GM10248 (cell line): ENCODE results near the gene STARD8.

ENCODE experiments used
- CTCF ChIA-PET: fragments of 300-600 bp; sonication (Branson Sonifier 250); formaldehyde crosslinking; extraction: SDS; loops from one replicate; lab custom pipeline; 2021; ENCODE audit warnings: antibody characterized with exemption; lab: Yijun Ruan, JAX
- POLR2A ChIA-PET: fragments of 350-650 bp; sonication (Branson Sonifier 250); formaldehyde crosslinking; extraction: SDS; loops from one replicate; lab custom pipeline; 2020; ENCODE audit warnings: antibody characterized with exemption; lab: Yijun Ruan, JAX
- DNase-seq: peaks from one replicate; pipeline ENCODE4 v3.0.0; 2012; ENCODE audit errors: extremely low spot score
- TF ChIP-seq, protein P1 (sequence below): IDR thresholded peaks from 2 replicates; pipeline ENCODE4 v1.5.1; 2012; ENCODE audit warnings: mild to moderate bottlenecking, low read depth; ENCODE audit errors: extremely low read depth, missing control alignments, control extremely low read depth

STARD8 gene

DNA sequence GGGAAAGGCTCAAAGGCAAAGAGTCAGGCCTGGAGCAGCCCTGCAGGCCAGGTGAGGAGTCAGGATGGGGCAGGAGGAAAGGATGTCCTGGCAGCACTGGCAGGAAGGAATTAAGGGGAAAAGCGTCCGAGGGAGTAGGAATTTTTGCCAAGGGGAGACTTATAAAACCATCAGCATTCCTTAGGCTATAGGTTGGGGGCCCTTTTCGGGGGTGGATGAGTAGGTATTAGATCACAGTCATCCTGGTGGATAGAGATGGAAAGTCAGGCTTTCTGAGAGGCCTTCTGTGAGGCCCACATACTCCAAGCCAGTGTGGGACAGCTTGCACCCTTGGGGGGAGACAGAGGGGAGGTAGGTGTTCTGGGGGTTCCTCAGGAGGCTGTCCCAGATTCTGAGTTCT lies 12.3 kb downstream of the STARD8 start:
- TF ChIP-seq, protein P1, sequence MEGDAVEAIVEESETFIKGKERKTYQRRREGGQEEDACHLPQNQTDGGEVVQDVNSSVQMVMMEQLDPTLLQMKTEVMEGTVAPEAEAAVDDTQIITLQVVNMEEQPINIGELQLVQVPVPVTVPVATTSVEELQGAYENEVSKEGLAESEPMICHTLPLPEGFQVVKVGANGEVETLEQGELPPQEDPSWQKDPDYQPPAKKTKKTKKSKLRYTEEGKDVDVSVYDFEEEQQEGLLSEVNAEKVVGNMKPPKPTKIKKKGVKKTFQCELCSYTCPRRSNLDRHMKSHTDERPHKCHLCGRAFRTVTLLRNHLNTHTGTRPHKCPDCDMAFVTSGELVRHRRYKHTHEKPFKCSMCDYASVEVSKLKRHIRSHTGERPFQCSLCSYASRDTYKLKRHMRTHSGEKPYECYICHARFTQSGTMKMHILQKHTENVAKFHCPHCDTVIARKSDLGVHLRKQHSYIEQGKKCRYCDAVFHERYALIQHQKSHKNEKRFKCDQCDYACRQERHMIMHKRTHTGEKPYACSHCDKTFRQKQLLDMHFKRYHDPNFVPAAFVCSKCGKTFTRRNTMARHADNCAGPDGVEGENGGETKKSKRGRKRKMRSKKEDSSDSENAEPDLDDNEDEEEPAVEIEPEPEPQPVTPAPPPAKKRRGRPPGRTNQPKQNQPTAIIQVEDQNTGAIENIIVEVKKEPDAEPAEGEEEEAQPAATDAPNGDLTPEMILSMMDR: no peak
- no peak for DNase-seq
- ChIA-PET CTCF (no interaction called here), POLR2A (no interaction called here)

DNA sequence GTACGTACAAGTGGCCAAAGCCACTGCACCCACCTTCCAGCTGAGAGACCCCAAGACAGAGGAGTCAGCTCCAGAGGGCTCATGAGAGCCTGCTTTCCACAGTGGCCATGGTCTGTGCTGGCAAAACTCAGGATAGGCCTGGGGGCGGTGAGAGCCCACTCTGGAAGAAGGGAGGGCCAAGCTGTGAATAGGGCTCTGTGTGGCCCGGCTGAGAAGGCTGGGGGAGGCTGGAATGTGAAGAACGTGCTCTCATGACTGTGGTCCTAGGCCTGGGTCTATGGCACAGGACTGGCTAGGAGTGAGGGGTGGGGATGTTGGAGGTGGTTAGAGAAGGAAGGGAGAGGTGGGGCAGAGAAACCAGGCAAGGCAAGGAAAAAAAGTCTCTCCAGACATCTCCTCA lies 13.3 kb downstream of the STARD8 start:
- POLR2A ChIA-PET: no interaction called here
- DNase-seq: no peak
- CTCF ChIA-PET: no interaction called here
- TF ChIP-seq, protein P1: no peak

DNA sequence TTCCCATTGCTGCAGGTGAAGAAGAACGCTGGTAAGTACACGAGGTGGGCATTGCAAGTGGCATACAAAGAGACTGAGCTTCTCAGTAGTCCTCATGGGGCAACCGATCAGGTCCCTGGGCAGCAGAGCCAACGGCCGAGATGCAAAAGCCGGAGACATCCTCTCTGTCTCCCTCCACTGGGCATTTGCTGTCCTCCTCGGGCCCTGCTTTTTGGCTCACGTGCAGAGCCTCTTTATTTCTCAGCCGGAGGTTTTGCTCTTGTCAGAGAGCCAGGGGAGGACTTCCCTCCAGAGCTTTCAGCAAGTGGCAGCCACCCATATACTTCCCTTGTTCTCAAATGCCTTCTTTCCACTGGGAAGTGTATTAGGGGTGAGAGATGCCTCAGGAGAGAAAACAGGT lies 18.0 kb downstream of the STARD8 start:
- DNase-seq: no peak
- ChIA-PET CTCF (no interaction called here), POLR2A (no interaction called here)
- TF ChIP-seq, protein P1: no peak

DNA sequence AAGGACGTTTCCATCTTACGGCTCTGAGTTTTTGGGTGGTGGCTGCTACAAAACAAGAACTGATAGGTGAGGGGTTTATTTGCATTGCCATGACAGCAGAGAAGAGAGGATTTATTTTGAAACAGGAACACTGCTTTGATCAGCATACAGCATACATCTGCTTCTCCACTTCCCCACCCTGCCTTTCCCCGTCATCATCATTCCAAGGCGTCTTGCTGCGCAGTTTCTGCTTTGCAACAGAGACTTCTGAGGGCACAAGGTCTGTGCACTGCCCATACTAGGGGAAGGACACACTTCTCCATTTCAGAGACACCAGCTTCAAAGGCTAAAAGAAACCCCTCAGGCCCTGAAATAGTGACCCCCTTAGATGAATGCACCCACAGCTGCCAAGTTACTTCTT lies 19.1 kb downstream of the STARD8 start:
- ChIA-PET POLR2A (no interaction called here), CTCF (no interaction called here)
- DNase-seq: no peak
- TF ChIP-seq, protein P1: no peak

DNA sequence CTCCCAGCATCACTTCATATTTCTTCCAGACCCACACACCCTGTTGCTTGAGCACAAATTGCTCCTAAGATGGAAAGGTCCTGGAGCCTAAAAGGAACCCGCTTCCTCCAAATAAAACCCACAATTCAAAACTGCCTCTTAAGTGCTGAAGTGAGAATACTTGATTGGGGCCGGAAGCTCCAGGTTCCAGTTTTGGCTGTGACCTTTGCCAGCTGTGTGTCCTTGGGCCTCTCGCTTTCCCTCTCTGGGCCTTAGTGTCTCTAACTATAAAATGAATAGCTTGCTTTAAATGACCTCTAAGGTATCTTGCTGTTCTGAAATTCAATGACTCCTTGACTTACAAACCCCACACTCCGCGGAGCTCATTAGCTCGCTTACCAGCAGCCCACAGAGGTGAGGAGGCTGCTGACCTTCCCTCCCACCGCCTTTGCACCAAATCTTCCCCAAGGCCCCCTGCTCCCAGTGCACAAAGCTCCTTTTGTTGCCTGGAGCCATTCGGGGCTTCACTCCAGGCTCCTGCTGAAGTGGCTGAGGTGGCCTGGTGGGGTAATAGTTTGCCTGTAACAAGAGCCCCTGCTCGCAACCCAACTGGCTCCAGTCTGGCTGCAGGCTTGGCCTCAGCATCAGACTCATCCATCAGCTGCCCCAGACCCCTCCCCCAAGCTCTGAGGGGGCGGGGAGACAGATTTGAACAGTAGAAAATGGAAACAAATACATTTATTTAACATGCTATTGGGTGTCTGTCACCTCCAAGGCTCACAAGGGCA lies 21.8 kb downstream of the STARD8 start:
- TF ChIP-seq, protein P1: no peak
- ChIA-PET POLR2A (no interaction called here), CTCF (no interaction called here)
- DNase-seq: no peak

DNA sequence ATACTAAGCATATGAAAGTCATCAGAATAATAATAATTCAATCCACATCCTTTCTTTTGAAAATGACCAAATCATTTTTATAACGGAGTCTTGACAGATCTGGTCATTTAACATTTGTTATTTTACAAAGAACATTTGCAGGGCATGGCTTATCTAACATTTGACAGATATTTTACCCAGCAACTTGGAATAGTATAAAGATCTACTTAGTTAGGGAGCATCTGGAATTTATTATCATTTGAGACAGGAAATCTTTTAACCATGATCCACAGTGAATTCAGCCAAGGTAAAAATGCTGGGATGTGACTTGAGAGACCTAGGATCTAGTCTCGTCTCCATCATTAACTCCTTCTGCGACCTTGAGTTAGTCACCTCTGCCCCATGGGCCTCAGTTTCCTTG lies 22.4 kb downstream of the STARD8 start:
- no peak for DNase-seq
- CTCF ChIA-PET: no interaction called here
- TF ChIP-seq, protein P1: no peak
- POLR2A ChIA-PET: no interaction called here
